Neural progenitor cell (in vitro differentiated cells): ENCODE data around the gene EIF2D.

Experiments
- EZH2 ChIP-seq: fragments of 200-600 bp; sonication (generic); IDR thresholded peaks from 2 replicates; pipeline ENCODE4 v1.6.1; 2017; ENCODE audit warnings: antibody characterized with exemption, mild to moderate bottlenecking, moderate library complexity
- EZH2phosphoT487 ChIP-seq: fragments of 200-600 bp; sonication (generic); IDR thresholded peaks from 2 replicates; pipeline ENCODE4 v1.6.1; 2017; ENCODE audit warnings: antibody characterized with exemption
- TF ChIP-seq, protein P1 (sequence below): fragments of 200-600 bp; sonication (generic); IDR thresholded peaks from 2 replicates; pipeline ENCODE4 v1.5.1; 2017; ENCODE audit warnings: antibody characterized with exemption, mild to moderate bottlenecking

DNA sequence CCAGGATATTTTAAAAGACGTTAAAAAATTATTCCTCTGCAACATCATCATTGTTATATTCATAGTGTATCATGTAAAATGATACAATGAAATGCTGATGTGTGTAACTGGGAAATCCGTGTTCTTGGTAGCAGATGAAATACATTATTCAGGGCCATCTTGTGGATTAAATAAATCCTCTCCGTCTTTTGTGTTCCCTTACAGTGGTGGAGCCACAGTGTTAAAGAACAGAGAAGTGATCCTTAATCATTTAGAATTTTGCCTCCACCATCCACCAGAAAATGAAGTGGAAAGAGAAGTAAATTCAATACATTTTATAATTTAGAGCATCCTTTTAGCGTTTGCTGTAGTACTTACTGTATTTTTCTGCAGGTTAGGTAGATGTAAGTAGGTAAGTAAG, 24.4 kb upstream of the EIF2D start:
- TF ChIP-seq, protein P1, sequence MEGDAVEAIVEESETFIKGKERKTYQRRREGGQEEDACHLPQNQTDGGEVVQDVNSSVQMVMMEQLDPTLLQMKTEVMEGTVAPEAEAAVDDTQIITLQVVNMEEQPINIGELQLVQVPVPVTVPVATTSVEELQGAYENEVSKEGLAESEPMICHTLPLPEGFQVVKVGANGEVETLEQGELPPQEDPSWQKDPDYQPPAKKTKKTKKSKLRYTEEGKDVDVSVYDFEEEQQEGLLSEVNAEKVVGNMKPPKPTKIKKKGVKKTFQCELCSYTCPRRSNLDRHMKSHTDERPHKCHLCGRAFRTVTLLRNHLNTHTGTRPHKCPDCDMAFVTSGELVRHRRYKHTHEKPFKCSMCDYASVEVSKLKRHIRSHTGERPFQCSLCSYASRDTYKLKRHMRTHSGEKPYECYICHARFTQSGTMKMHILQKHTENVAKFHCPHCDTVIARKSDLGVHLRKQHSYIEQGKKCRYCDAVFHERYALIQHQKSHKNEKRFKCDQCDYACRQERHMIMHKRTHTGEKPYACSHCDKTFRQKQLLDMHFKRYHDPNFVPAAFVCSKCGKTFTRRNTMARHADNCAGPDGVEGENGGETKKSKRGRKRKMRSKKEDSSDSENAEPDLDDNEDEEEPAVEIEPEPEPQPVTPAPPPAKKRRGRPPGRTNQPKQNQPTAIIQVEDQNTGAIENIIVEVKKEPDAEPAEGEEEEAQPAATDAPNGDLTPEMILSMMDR: no peak
- TF ChIP-seq EZH2 (no peak), EZH2phosphoT487 (no peak)
